ENCODE results near the gene PLCB2. TPM values are rescaled to one million over a fixed set of nuclear protein-coding genes. Genes with fewer than 3 reads are reported as not detected.

PLCB2 gene
- total and polyA plus RNA-seq, 8 donors, result 3.5 to 12.5 (median 5.5) TPM

DNA sequence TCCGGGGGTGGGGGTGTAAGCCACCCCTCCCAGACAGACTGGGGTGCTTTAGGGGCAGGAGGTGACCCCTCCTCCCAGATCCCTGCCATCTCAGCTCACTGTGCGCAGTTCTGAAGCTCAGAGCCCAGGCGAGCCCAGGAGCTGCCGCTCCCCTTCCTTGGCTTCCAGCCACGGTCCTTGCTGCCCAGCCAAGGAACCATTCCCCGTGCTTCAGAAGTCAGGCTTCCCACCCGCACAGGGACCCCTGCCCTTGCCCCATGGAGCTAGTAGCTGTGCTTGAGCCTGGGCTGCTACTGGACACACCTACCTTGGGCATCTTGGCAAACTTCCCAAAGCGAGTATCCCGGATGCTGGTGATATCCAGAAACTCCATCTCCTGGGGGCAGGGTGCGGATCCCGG, 4.8 kb downstream of the PLCB2 start:
- intact Hi-C loops (cut with DNase I; ENCODE audit: low total_unique reads), result no loop called here
- WGBS, 5 donors, result 46 to 64% (median 60%) methylated on average over 5 to 11 of the region's 11 CpGs
- H3K36me3 ChIP-seq, result peaks cover 0 to 25% (median 0%) of the 10 kb centered on the region in 4 donors
- H3K27me3 ChIP-seq, result peaks cover 0 to 3% (median 0%) of the 10 kb centered on the region in 3 donors
- H3K9me3 ChIP-seq, result peaks cover 0 to 5% (median 0%) of the 10 kb centered on the region in 4 donors
- H3K4me1 ChIP-seq, result peaks cover 3 to 33% (median 9%) of the 10 kb centered on the region in 4 donors
- no peak overlapping the region for H3K27ac ChIP-seq
- no peak overlapping the region for H3K4me3 ChIP-seq
- no peak for DNase-seq
- TF ChIP-seq, protein P1, sequence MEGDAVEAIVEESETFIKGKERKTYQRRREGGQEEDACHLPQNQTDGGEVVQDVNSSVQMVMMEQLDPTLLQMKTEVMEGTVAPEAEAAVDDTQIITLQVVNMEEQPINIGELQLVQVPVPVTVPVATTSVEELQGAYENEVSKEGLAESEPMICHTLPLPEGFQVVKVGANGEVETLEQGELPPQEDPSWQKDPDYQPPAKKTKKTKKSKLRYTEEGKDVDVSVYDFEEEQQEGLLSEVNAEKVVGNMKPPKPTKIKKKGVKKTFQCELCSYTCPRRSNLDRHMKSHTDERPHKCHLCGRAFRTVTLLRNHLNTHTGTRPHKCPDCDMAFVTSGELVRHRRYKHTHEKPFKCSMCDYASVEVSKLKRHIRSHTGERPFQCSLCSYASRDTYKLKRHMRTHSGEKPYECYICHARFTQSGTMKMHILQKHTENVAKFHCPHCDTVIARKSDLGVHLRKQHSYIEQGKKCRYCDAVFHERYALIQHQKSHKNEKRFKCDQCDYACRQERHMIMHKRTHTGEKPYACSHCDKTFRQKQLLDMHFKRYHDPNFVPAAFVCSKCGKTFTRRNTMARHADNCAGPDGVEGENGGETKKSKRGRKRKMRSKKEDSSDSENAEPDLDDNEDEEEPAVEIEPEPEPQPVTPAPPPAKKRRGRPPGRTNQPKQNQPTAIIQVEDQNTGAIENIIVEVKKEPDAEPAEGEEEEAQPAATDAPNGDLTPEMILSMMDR (IDR thresholded peaks at IDR 0.05), result no peak
- TF ChIP-seq POLR2AphosphoS5 (IDR thresholded peaks at IDR 0.05), result no peak
- TF ChIP-seq EP300 (IDR thresholded peaks at IDR 0.05), result no peak
- TF ChIP-seq POLR2A (IDR thresholded peaks at IDR 0.05), result no peak

DNA sequence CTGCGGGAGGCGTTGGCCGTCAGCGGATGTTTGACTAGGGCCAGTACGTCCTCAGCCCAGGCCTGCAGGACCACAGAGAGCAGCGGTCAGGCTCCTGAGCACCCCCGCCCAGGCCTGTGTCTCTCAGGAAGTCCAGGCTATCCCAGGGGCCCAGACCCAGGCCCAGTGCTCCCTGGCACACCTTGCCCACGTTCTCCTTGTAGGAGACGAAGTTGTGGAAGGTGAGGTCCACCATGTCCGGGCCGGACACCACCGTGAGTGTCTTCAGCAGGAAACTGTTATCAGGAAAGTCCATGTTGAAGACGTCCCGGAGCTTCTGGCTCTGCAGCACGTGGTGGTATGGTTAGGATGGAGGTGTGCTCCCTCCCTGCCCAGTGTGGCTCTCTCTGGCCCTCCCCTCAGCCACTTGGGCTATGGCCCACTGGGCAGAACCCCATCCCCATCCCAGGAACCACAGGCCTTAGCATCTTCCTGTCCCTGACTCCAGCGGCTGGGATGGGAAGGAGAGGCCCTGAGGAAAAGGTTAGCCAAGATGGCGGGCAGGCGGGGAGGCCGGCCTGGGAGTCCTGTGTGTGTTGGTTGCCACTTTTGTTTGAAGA, 5.3 kb downstream of the PLCB2 start:
- Histone ChIP-seq H3K4me3 (no peak overlapping the region), H3K27ac (no peak overlapping the region), H3K9me3 (peaks cover 0 to 5% (median 0%) of the 10 kb centered on the region in 4 donors), H3K36me3 (peaks cover 0 to 29% (median 0%) of the 10 kb centered on the region in 4 donors), H3K4me1 (peaks cover 1 to 27% (median 4%) of the 10 kb centered on the region in 4 donors), H3K27me3 (no peaks in the 10 kb centered on the region)
- WGBS, 5 donors, result 90 to 94% (median 92%) methylated on average over 9 to 19 of the region's 19 CpGs
- intact Hi-C loops (cut with DNase I; ENCODE audit: low total_unique reads), result no loop called here
- no peak for TF ChIP-seq EP300 (IDR thresholded peaks at IDR 0.05)
- no peak for TF ChIP-seq POLR2A (IDR thresholded peaks at IDR 0.05)
- no peak for TF ChIP-seq POLR2AphosphoS5 (IDR thresholded peaks at IDR 0.05)
- TF ChIP-seq, protein P1 (IDR thresholded peaks at IDR 0.05), result no peak
- no peak for DNase-seq

DNA sequence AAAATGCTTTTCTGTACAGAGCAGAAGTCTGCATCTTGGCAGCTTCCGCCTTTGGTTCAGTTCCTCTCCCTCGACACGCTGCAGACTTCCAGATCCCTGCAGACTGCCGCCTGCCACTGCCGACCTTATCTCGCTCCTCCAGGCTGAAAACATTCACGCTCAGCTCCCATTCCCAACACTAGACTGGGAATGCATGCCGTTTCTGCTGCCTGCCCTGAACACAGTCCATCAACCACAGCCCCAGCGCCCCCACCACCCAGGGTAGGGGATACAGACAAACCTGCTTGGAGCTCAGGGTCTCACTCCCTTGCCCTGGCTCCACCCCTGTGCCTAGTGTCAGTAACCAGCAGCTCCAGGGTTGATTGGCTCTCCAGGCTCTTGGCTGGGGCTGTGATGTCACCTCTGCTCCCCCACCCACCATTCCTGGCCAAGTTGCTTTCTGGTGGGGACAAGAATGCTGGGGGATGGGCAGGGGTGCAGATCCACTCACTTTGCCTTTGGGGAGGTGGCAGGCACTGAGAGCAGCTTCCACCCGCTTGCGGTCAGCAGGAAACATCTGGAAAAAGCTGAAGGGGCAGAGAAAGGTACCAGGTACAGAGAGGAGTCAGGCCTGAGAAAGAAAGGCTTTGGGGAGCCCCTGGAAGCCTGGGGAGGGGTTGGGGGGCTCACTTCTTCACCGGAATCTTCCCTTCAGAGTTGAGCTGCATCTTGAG, 6.1 kb downstream of the PLCB2 start:
- intact Hi-C loops (cut with DNase I; ENCODE audit: low total_unique reads), result no loop called here
- Histone ChIP-seq H3K4me1 (peaks cover 0 to 22% (median 0%) of the 10 kb centered on the region in 4 donors), H3K27ac (no peak overlapping the region), H3K27me3 (no peaks in the 10 kb centered on the region), H3K9me3 (peaks cover 0 to 5% (median 0%) of the 10 kb centered on the region in 4 donors), H3K36me3 (peaks cover 0 to 29% (median 0%) of the 10 kb centered on the region in 4 donors), H3K4me3 (no peak overlapping the region)
- WGBS, 5 donors, result 47 to 67% (median 54%) methylated on average over 12 of the region's 12 CpGs
- DNase-seq, result peak in 1 of 2 donors; percentile 47
- TF ChIP-seq POLR2A (IDR thresholded peaks at IDR 0.05) (no peak), EP300 (IDR thresholded peaks at IDR 0.05) (no peak), POLR2AphosphoS5 (IDR thresholded peaks at IDR 0.05) (no peak)
- TF ChIP-seq, protein P1 (IDR thresholded peaks at IDR 0.05), result no peak

DNA sequence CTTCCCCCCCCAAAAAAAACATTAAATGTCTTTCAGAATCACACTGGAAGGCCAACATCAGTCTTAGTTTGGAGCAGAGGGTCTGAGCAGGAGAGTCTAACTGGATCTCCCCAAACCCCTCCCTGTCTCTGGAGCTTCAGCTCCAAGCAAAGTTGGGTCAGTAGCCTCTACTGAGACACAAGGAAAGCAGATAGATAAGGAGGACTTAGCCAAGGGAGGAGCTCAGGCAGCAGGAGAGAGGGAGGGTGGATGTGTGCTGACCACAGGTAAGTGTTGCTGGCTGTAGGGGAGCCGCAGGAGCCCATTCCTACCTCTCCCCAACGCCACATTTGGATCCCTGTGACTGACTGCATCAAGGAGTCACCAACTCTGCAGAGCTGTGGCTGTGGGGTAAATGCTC, 7.0 kb downstream of the PLCB2 start:
- intact Hi-C loops (cut with DNase I; ENCODE audit: low total_unique reads), result no loop called here
- Histone ChIP-seq H3K9me3 (peaks cover 0 to 5% (median 0%) of the 10 kb centered on the region in 4 donors), H3K36me3 (peaks cover 0 to 33% (median 0%) of the 10 kb centered on the region in 4 donors), H3K4me1 (peaks cover 0 to 28% (median 4%) of the 10 kb centered on the region in 4 donors), H3K27ac (no peak overlapping the region), H3K4me3 (no peak overlapping the region), H3K27me3 (no peaks in the 10 kb centered on the region)
- TF ChIP-seq POLR2A (IDR thresholded peaks at IDR 0.05) (no peak), EP300 (IDR thresholded peaks at IDR 0.05) (no peak), POLR2AphosphoS5 (IDR thresholded peaks at IDR 0.05) (no peak)
- TF ChIP-seq, protein P1 (IDR thresholded peaks at IDR 0.05), result no peak
- 67 to 91% (median 85%) methylated on average over 1 to 2 of the region's 2 CpGs for WGBS, 5 donors
- no peak for DNase-seq
